Measurements from ENCODE around the gene SLC9A3.

- no peak for TF ChIP-seq CTCF (IDR thresholded peaks at IDR 0.05; ENCODE audit: low read length)
- no peak for TF ChIP-seq EZH2 (IDR thresholded peaks at IDR 0.05; ENCODE audit: borderline replicate concordance, low read length)
Observed at GRCh38 chr5:474840-475661, 49.2 kb downstream of the SLC9A3 start.
